ENCODE results near the gene PUS10.
A peak's percentile ranks its signal among the peaks of the same experiment; 100 is the strongest.
"Not testable (repeated sequence)": the region's sequence is repeated elsewhere in the genome, so short reads cannot be mapped to it uniquely, and the experiment has no call there.

The PUS10 gene

GRCh38 chr2:61023670-61024069 lies 5.6 kb upstream of the PUS10 start:
- no peak for DNase-seq (ENCODE audit: low read depth in 1 of 2, low spot score in 1 of 2)
- in situ Hi-C loops (cut with HindIII; ENCODE audit: low pct_unique_long_range_greater_than_20kb, low sequenced_read_pairs): no loop called here
- no peak for TF ChIP-seq JUND (IDR thresholded peaks at IDR 0.05; ENCODE audit: low read depth)

DNA sequence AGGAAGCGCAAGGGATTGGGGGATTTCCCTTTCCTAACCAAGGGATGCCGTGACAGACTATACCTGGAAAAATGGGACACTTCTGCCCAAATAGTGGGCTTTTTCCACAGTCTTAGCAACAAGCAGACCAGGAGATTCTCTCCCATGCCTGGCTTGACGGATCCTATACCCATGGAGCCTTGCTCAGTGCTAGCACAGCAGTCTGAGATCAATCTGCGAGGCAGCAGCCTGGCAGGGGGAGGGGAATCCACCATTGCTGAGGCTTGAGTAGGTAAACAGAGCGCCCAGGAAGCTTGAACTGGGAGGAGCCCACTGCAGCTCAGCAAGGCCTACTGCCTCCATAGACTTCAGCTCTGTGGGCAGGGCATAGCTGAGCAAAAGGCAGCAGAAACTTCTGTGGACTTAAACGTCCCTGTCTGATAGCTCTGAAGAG lies 3.2 kb upstream of the PUS10 start:
- TF ChIP-seq JUND (IDR thresholded peaks at IDR 0.05; ENCODE audit: low read depth): no peak
- no peak for DNase-seq (ENCODE audit: low read depth in 1 of 2, low spot score in 1 of 2)
- in situ Hi-C loops (cut with HindIII; ENCODE audit: low pct_unique_long_range_greater_than_20kb, low sequenced_read_pairs): no loop called here

- TF ChIP-seq JUND (IDR thresholded peaks at IDR 0.05; ENCODE audit: low read depth): no peak
- no peak for DNase-seq (ENCODE audit: low read depth in 1 of 2, low spot score in 1 of 2)
- in situ Hi-C loops (cut with HindIII; ENCODE audit: low pct_unique_long_range_greater_than_20kb, low sequenced_read_pairs): no loop called here
These were observed 743 bp upstream of the PUS10 start for GRCh38 chr2:61018798-61019197.

- no peak for DNase-seq (ENCODE audit: low read depth in 1 of 2, low spot score in 1 of 2)
- no peak for TF ChIP-seq JUND (IDR thresholded peaks at IDR 0.05; ENCODE audit: low read depth)
- in situ Hi-C loops (cut with HindIII; ENCODE audit: low pct_unique_long_range_greater_than_20kb, low sequenced_read_pairs): no loop called here
These were observed 282 bp upstream of the PUS10 start for GRCh38 chr2:61018318-61018755.

GRCh38 chr2:61017003-61017555 lies 976 bp downstream of the PUS10 start:
- peak; percentile 4; the same call in 1 of the 2 replicates for TF ChIP-seq JUND (IDR thresholded peaks at IDR 0.05; ENCODE audit: low read depth)
- in situ Hi-C loops (cut with HindIII; ENCODE audit: low pct_unique_long_range_greater_than_20kb, low sequenced_read_pairs): no loop called here
- DNase-seq (ENCODE audit: low read depth in 1 of 2, low spot score in 1 of 2): peak; percentile 23 to 96

GRCh38 chr2:61016392-61017002 lies 1.6 kb downstream of the PUS10 start:
- in situ Hi-C loops (cut with HindIII; ENCODE audit: low pct_unique_long_range_greater_than_20kb, low sequenced_read_pairs): no loop called here
- TF ChIP-seq JUND (IDR thresholded peaks at IDR 0.05; ENCODE audit: low read depth): no peak
- DNase-seq (ENCODE audit: low read depth in 1 of 2, low spot score in 1 of 2): peak in 1 of 2 experiments; percentile 72

GRCh38 chr2:61015976-61016375 lies 2.1 kb downstream of the PUS10 start:
- in situ Hi-C loops (cut with HindIII; ENCODE audit: low pct_unique_long_range_greater_than_20kb, low sequenced_read_pairs): no loop called here
- no peak for TF ChIP-seq JUND (IDR thresholded peaks at IDR 0.05; ENCODE audit: low read depth)
- peak in 1 of 2 experiments; percentile 87 for DNase-seq (ENCODE audit: low read depth in 1 of 2, low spot score in 1 of 2)

DNA sequence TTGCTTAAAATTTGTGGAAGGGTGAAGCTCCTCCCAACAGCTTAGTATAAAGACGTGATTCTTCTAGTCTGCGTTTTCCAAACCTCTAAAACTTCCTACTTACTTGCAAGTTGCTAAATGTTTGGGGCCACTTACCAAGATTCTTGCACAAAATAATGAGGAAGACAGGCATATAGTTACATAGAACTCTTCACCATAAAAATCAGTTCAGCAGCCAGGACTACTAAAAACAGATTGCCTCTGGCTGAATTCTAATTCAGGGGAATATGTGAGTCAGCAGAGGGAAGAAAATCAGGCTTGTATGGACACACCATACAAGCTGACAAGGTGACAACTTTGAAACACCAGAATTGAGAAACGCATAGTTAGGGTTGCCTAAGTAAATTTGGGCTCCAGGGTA lies 3.3 kb downstream of the PUS10 start:
- TF ChIP-seq JUND (IDR thresholded peaks at IDR 0.05; ENCODE audit: low read depth): no peak
- peak in 1 of 2 experiments; percentile 56 for DNase-seq (ENCODE audit: low read depth in 1 of 2, low spot score in 1 of 2)
- in situ Hi-C loops (cut with HindIII; ENCODE audit: low pct_unique_long_range_greater_than_20kb, low sequenced_read_pairs): no loop called here

- DNase-seq (ENCODE audit: low read depth in 1 of 2, low spot score in 1 of 2): no peak
- no peak for TF ChIP-seq JUND (IDR thresholded peaks at IDR 0.05; ENCODE audit: low read depth)
- in situ Hi-C loops (cut with HindIII; ENCODE audit: low pct_unique_long_range_greater_than_20kb, low sequenced_read_pairs): no loop called here
These were observed 4.7 kb downstream of the PUS10 start for GRCh38 chr2:61013382-61013781.

DNA sequence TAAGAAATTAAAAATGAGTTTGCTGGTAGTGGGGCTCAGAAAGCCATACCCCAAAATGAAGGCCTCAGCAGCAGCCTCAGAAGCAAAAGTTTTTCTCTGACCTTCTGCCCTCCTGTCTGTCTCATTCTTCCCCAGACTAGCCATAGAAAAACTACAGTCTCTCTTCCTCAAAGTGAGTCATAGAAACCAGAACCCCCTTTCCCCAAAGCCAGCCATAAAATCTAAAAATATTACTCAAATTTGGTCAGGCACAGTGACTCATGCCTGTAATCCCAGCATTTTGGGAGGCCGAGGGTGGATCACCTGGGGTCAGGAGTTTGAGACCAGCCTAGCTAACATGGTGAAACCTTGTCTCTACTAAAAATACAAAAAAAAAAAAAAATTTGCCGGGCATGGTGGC lies 5.8 kb downstream of the PUS10 start:
- DNase-seq (ENCODE audit: low read depth in 1 of 2, low spot score in 1 of 2); in situ Hi-C loops (cut with HindIII; ENCODE audit: low pct_unique_long_range_greater_than_20kb, low sequenced_read_pairs): not testable (repeated sequence)

- no peak for DNase-seq (ENCODE audit: low read depth in 1 of 2, low spot score in 1 of 2)
- in situ Hi-C loops (cut with HindIII; ENCODE audit: low pct_unique_long_range_greater_than_20kb, low sequenced_read_pairs): no loop called here
- TF ChIP-seq JUND (IDR thresholded peaks at IDR 0.05; ENCODE audit: low read depth): no peak
These were observed 6.4 kb downstream of the PUS10 start for GRCh38 chr2:61011678-61012077.

GRCh38 chr2:61009355-61009754 lies 8.7 kb downstream of the PUS10 start:
- in situ Hi-C loops (cut with HindIII; ENCODE audit: low pct_unique_long_range_greater_than_20kb, low sequenced_read_pairs): no loop called here
- no peak for TF ChIP-seq JUND (IDR thresholded peaks at IDR 0.05; ENCODE audit: low read depth)
- no peak for DNase-seq (ENCODE audit: low read depth in 1 of 2, low spot score in 1 of 2)

DNA sequence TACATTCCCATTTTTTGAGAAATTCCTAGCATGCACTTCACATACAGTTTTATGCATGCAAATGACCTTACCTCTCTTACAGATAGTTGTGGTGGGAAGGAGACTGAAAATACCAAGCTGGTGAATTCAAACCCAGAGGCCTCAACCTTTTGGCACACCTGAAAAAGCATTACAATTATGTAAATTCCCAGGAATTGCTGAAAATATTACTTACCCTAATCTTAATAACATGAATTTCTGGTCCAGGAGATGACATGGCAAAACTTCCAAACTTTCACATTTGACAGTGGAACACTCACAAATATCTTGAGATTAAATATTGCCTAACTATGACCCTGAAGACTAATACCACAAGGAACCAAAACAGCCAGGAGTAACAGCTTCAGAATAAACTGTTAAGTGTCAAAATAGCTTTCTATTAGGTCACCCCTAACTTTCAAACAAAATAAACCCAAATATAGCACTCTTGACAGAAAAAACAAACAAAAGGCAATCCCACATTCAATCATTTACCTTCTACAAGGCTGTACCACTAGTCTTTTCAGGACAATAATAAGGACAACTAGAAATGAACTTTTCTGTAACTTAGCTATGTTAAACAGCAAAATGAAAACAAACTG lies 11.5 kb downstream of the PUS10 start:
- no peak for TF ChIP-seq JUND (IDR thresholded peaks at IDR 0.05; ENCODE audit: low read depth)
- in situ Hi-C loops (cut with HindIII; ENCODE audit: low pct_unique_long_range_greater_than_20kb, low sequenced_read_pairs): no loop called here

More for the DNA sequence above, 11.5 kb downstream of the PUS10 start:
- no peak for DNase-seq (ENCODE audit: low read depth in 1 of 2, low spot score in 1 of 2)
